NB4 (cell line): ENCODE data around the gene CGB3.
"Not testable (repeated sequence)": the region's sequence is repeated elsewhere in the genome, so short reads cannot be mapped to it uniquely, and the experiment has no call there.

ENCODE experiments used
- CTCF ChIP-seq: IDR thresholded peaks from one replicate; pipeline ENCODE4 v1.5.1; 2012; ENCODE audit warnings: low read depth, low read length
- MYC ChIP-seq: IDR thresholded peaks from 2 replicates; pipeline ENCODE4 v1.6.1; 2011; ENCODE audit warnings: low read depth, low read length
- POLR2A ChIP-seq: IDR thresholded peaks from 2 replicates; pipeline ENCODE4 v1.6.1; 2011; ENCODE audit warnings: mild to moderate bottlenecking; ENCODE audit not compliant: insufficient read length; ENCODE audit errors: extremely low read depth
- TF ChIP-seq, protein P1 (sequence below): IDR thresholded peaks from 2 replicates; pipeline ENCODE4 v1.6.1; 2011; ENCODE audit warnings: low read depth, low read length

GRCh38 chr19:49049011-49049410 lies 24.9 kb upstream of the CGB3 start, which contains the start of gene CGB8:
- not testable (repeated sequence) for TF ChIP-seq CTCF, POLR2A, MYC
- TF ChIP-seq, protein P1, sequence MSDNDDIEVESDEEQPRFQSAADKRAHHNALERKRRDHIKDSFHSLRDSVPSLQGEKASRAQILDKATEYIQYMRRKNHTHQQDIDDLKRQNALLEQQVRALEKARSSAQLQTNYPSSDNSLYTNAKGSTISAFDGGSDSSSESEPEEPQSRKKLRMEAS = not testable (repeated sequence)
